HG03469 (cell line): ENCODE data around the gene ELMO3.

Experiments
- ATAC-seq: cut with Tn5 transposase; IDR thresholded peaks from one replicate; pipeline ENCODE4 v1.9.1; 2021; ENCODE audit warnings: mild to moderate bottlenecking, moderate library complexity, moderate number of reproducible peaks; ENCODE audit not compliant: unreplicated experiment

ELMO3 gene

DNA sequence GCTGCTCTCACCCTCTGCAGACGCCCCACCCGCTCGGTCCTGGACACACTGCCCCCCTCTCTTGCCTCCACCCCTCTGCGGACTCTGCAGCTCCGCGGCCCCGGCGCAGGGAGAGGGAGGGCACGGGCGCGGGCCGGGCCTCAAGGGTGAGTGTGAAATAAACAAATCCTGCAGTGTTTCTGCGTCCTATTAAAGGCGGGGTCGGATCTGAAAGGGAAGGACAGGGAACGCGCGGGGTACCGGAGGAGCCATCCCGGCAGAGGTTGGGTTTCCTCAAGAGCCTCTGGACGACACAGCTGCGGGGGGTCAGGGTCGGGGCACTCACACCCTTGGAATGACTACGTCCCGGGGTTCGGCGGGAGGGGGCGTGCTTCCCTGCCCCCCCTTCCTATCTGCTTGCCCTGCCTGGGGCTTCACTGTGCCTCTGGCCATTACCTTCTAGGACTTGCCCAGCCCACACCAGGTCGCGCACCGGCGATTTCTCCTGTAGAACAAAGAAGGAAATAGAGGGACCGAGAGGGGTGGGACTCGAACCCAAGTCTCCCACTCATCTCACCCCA is 34.9 kb upstream of the ELMO3 start:
- no peak for ATAC-seq

- no peak for ATAC-seq
These were observed 34.3 kb upstream of the ELMO3 start, which contains the start of gene HSF4 for GRCh38 chr16:67164599-67165061. Gene HSF4, plus strand, starts transcription at chr16:67164745. Its CDS starts 67 bp downstream, at chr16:67164812.

GRCh38 chr16:67165121-67166078 is 33.5 kb upstream of the ELMO3 start:
- no peak for ATAC-seq

- ATAC-seq = no peak
These were observed 32.8 kb upstream of the ELMO3 start for GRCh38 chr16:67166110-67166547.

- ATAC-seq = no peak
These were observed 32.2 kb upstream of the ELMO3 start for GRCh38 chr16:67166598-67167168.

DNA sequence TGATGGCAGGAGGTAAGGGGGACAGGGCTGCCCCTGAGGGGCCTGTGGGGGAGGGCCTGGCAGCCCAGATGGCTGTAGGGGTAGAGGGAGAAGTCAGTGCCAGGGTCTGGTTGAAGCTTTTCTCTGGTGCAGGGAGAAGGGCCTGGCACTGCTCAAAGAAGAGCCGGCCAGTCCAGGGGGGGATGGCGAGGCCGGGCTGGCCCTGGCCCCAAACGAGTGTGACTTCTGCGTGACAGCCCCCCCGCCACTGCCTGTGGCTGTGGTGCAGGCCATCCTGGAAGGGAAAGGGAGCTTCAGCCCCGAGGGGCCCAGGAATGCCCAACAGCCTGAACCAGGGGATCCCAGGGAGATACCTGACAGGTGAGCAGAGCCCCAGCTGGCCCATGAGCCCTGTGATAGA is 31.3 kb upstream of the ELMO3 start:
- ATAC-seq = no peak

DNA sequence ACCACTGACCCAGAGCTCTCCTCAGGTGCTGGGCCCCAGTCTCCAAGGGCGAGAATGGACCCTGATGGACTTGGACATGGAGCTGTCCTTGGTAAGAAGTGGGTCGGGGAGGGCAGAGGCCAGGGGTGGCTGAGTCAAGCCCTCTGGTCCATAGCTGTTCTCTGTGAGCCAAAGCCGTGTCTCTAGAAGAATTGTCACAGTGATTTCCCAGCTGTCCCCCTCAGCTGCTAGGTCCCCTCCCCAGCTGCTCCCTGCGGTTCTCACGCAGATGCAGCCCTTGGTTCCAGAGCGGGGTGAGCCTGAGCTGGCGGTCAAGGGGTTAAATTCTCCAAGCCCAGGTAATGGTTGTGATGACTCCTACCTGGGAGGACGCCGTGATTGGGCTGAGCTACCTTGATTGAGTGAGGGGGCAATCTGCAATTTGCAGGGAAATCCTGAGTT is 29.9 kb upstream of the ELMO3 start:
- no peak for ATAC-seq

DNA sequence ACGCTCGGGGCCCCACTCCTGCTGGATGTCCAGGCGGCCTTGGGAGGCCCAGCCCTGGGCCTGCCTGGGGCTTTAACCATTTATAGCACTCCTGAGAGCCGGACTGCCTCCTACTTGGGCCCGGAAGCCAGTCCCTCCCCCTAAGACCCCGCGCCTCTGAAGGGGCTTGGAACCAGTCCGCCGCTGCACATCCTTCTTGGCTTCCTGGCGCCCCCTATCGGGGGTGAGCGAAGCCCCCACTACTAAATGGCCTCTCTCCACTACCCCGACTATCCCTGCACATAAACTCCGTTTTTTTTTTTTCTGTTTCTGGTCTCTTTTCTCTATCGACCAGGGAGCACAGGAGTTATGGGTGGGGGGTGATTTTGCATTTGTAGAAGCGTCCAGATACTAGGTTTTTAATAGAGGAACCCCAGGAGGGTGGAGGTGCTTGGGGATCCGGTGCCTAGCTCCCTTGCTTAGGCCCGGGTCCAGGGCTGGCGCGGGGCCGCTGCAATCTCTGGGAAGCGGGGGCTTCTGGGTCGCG is 29.2 kb upstream of the ELMO3 start:
- no peak for ATAC-seq

GRCh38 chr16:67170168-67170948 is 28.6 kb upstream of the ELMO3 start, which contains the start of gene NOL3:
Gene NOL3, plus strand, starts transcription at chr16:67170538.
- no peak for ATAC-seq

DNA sequence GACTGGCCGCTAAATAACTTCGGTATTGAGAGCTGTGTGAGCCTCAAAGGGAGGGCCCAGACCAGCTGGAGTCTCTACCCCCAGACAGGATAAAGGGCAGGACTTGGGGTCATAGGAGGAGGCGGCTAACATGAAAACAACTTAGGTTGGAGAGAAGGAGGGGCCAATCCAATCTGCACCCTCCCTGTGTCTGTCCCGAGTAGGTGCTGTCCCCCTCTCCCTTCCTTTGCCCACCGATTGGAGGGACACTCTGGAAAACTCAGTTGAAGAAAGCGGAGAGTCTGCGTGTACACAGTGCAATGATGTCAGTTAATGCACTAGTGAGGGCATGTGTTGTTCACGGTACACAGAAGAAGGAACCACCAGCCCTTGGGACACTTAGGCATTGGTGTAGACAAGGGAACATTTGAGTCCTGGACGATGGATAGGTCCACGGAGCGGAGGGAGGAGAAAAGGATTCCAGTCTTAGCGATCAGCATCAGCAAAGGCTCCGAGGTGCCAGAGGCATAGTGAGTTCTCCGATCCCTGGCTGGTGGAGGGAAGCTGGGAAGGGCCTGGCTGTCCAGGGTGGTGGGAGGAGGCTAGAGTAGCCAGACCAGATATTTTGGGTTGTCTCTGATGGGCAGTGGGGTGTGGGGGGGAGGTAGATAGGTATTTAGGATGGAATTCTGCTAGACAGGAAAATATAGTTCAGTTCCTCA is 27.8 kb upstream of the ELMO3 start:
- no peak for ATAC-seq

DNA sequence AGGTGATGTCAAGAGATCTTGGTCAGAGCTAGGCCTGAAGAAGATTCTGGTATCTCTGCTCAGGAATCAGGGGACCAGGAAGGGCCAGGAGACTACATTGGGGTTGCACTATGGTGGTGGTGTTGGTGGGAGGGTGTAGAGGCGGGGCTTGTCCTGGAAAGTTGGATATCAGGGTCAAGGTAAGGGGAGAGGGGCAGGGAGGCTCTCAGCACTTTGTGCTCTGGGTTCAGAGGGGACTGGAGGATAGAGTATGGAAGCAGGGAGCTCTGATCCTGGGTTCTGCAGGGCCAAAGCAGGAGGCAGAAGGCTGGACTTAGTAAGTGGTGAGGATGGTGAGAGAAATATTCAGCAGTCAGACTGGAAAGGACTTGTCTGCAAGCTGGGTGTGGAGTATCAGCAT is 25.6 kb upstream of the ELMO3 start:
- no peak for ATAC-seq

- no peak for ATAC-seq
These were observed 24.9 kb upstream of the ELMO3 start for GRCh38 chr16:67173808-67174705.

DNA sequence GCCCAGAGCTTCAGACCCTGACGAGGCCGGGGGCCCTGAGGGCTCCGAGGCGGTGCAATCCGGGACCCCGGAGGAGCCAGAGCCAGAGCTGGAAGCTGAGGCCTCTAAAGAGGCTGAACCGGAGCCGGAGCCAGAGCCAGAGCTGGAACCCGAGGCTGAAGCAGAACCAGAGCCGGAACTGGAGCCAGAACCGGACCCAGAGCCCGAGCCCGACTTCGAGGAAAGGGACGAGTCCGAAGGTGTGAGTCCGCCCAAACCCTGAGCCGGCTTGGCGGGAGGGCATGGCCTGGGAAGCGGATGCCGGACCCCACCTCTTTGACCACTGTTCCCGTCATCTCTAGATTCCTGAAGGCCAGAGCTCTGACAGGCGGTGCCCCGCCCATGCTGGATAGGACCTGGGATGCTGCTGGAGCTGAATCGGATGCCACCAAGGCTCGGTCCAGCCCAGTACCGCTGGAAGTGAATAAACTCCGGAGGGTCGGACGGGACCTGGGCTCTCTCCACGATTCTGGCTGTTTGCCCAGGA is 24.2 kb upstream of the ELMO3 start:
- ATAC-seq = no peak

DNA sequence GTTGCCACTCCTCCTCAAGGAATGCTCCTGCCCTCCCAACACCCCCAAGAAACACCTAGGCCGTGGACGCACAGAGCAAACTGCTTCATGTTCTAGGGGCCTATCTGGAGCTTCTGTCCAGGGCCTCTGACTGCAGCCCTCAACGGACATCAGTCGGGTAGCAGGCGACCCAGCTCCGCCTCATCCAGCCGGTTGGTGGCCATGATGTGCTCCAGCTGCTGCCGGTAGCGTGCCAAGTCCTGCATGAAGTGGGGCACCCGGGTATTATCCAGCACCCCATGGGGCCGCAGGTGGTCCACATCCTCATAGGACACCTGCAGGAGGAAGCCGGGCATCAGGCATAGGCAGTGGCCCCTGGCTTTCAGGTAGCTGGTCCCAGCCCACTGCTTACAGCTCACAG is 22.3 kb upstream of the ELMO3 start:
- ATAC-seq = no peak

DNA sequence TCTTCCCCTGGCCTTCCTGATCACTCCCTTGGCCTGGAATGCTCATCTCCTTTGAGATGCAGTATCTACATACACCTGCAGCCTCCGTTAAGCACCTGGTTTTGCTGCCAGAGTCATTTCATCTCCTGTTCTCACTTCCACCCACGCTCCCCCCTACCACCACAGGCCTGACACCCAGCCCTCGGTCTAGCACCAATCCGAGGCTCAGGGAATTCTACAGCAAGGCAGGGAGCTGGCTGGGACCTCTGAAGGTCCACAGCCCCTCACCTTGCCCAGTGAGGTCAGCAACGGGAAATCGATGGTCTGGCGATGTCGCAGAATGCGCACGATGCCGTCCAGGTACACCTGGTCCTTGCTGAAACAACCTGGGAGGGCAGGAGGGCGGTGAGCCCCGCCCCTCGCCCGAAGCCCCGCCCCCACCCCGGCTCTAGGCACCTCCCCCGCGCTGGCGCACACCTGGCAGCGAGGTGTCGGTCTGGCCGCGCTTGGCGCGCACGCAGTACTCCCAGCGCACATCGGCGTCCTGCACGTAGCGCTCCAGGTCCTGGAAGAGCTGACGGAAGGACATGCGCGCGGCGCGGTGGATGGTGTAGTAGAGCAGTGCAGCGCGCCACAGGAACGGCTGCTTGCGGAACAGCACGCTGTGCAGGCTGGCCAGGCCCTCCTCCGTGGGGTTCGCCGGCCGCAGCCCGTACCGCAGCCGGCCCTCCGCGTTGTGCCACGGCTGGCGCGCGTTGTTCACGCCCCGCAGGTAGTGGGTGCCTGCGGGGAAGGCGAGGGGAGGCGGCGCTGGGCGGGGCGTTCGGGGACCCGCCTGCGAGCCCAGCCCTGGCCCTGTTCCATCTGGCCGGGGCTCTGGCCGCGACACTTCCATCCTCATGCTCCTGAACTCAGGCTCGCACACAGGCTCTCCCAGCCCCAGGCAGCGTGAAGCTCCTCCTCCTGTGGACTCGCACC is 20.9 kb upstream of the ELMO3 start:
- ATAC-seq = no peak

- no peak for ATAC-seq
These were observed 19.4 kb upstream of the ELMO3 start for GRCh38 chr16:67179421-67180080.

GRCh38 chr16:67180166-67180565 is 18.8 kb upstream of the ELMO3 start:
- no peak for ATAC-seq
